Stimulated activated naive CD8-positive, alpha-beta T cell treated with anti-CD3 and anti-CD28 coated beads, Interleukin-15, Interleukin-2, amounts not matched to agents 100 U/mL and 50 U/mL, for 24 hours (primary cell): Measurements from ENCODE around the gene ARL6IP6.
A peak's percentile ranks its signal among the peaks of the same experiment; 100 is the strongest.

Source experiments
- ATAC-seq: fragments of 150-1000 bp; cut with Tn5 transposase; one replicate; pipeline ENCODE4 v1.10.0; 2021
- DNase-seq: peaks from one replicate; pipeline ENCODE4 v3.0.0; 2021

The ARL6IP6 gene

GRCh38 chr2:152718076-152718908 lies at the start of gene ARL6IP6:
ARL6IP6 (plus strand) TSS chr2:152718620; CDS start chr2:152718625, 5 bp downstream.
- ATAC-seq, result peak; percentile 71
- peak; percentile 92 for DNase-seq

DNA sequence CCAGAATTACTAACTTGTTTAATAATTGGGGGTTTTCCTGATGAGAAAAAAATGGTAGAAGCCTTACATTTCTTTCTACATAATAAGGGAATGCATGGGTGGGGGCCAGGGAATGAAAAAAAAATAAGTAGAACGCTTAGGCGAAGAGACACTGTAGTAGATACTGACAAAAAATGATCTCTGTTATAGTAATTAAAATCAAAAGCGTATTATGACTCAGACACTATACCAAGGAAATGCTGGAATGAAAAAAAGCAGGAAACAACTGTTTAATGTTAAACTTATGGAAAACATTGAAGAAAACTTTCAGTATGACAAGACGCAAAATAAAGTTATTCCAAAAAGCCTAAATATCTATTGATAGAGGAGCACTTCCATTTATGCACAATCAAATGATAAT lies 44.1 kb upstream of the ARL6IP6 start:
- DNase-seq, result no peak
- ATAC-seq, result no peak

DNA sequence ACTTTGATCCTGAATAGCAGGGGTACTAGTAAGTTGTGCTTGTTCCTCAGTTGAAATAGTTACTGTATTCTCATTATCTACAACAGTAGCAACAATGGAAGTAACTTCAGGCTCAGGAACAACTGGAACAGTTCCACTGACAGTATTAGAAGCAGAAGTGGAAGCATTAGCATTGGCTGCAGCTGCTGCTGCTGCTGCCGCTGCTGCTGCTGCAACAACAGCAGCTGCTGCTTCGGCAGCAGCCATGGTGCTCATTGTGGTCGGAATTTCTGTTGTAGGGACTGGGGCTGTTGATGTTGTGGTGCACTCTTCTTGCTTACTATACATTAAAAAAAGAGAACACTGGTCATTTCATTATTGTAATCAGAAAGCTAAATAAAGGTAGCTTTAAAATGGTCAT lies 42.0 kb upstream of the ARL6IP6 start:
- DNase-seq (no peak), ATAC-seq (no peak)

DNA sequence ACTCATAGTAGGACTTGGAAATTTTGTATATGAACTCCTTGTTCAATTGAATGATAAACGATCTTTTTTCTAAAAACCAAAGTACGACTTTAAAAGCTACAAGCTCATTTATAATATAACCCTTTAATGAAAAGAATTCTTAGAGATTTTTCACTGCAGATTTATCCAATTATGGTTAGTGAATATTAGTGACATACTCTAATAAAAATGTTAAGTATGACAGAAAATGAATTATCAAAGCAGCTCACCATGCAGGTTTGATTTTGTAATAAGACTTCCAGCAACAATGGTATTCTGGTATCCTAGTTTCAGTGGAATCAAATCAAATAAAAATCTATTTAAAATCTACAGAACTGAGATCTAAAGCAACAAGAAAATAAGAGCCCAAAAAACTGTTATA lies 39.6 kb upstream of the ARL6IP6 start:
- ATAC-seq, result no peak
- DNase-seq, result no peak

GRCh38 chr2:152682663-152683062 lies 35.8 kb upstream of the ARL6IP6 start:
- no peak for DNase-seq
- ATAC-seq, result no peak

GRCh38 chr2:152683400-152683799 lies 35.0 kb upstream of the ARL6IP6 start:
- ATAC-seq, result no peak

GRCh38 chr2:152686321-152686720 lies 32.1 kb upstream of the ARL6IP6 start:
- ATAC-seq, result no peak
- no peak for DNase-seq

More at GRCh38 chr2:152683400-152683799, 35.0 kb upstream of the ARL6IP6 start:
- no peak for DNase-seq

DNA sequence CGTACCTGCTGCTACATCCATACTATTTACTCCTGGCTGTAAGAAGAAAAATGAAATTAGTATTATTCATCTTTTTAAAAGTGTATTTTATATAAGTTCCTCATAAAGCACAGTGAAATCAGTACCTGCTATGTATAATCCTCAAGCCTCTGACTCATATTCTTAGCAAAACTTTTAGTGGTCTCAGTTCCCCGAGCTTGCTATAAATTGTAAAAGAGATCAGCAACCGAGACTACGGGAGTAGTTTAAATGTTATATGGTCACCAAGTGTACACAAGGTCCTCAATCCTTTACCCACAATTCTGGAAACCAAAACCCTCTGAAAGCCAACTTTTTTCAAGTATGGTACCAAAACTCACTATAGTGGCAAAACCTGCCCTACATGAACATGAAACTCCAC lies 25.4 kb upstream of the ARL6IP6 start:
- ATAC-seq (peak; percentile 61), DNase-seq (no peak)

- ATAC-seq, result peak; percentile 83
- peak; percentile 27 for DNase-seq
These were observed 24.2 kb upstream of the ARL6IP6 start for GRCh38 chr2:152694161-152694661.

- DNase-seq (no peak), ATAC-seq (no peak)
These were observed 22.7 kb upstream of the ARL6IP6 start for GRCh38 chr2:152695763-152696162.

GRCh38 chr2:152696476-152696875 lies 21.9 kb upstream of the ARL6IP6 start:
- DNase-seq (no peak), ATAC-seq (no peak)

DNA sequence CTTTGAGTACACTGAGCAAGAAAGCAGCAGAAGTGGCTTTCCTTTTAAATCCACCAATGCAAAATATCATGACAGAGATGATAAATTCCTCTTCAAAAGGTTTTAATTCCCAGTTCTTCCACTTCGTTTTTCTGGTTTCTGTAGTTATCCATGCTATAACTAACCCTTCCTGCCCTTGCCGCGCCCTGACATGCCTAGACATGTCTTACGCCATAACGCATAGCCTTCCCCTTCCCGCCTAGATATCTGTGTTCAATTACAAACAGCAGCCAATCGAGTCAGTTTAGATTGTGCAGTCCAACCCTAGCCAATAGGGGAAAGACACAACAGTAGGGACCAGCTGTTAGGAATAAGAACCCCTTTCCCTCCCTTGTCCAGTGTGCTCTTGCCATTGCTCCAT lies 17.2 kb upstream of the ARL6IP6 start:
- no peak for ATAC-seq
- DNase-seq, result no peak

DNA sequence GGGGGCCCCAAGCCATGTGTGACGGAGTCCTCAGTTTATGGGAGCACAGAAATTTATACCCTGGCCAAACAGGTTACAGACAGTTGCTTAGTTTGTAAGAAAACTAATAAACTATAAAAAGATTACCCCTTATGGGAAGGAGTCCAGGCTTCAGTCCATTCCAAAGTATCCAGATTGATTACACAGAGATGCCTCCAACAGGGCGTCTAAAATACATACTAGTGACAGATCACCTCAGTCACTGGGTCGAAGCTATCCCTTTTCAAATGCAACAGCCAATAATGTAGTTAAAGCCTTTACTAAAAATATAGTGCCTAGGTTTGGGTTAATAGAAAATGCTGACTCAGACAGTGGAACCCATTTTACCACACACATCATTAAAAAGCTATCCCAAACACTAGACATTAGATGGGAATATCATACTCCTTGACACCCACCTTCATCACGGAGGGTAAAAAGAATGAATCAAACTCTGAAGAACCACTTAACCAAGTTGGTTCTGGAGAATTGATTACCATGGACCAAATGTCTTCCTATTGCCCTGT lies 11.9 kb upstream of the ARL6IP6 start:
- DNase-seq (no peak), ATAC-seq (no peak)

DNA sequence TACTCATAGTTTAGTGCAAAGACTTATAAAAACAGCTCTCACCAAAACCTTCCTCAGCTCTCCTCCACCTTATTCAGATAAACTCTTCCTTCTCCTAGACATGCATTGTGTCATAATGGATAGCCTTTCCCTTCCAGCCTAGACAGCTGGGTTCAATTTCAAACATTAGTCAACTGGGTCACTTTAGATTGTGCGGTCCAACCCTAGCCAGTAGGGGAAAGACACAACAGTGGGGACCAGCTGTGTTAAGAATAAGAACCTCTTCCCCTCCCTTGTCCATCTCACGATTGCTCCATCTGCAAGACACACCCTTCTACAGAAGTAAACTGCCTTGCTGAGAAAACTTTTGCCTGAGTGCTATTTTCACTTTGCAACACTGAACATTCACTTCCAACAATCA lies 9.7 kb upstream of the ARL6IP6 start:
- ATAC-seq (no peak), DNase-seq (no peak)

GRCh38 chr2:152710713-152711112 lies 7.7 kb upstream of the ARL6IP6 start:
- no peak for DNase-seq
- ATAC-seq, result no peak

DNA sequence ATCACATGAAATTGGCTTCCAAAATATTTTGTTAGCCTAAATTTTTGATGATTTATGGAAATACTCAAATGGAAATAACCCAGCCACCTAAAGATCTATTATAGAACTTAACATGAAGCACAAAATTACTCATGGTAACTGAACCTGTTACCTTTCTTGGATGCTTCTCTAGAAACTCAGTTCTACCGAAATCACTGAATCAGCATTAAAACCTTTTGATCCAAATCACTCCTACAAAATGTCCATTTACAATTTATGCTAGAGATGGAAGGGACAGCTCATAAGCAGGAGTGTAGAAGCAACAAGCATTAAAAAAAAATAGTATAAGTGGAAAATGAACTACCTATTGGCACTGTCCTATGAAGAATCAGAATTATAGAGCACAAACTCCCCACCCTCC lies 3.3 kb upstream of the ARL6IP6 start:
- ATAC-seq (no peak), DNase-seq (no peak)

DNA sequence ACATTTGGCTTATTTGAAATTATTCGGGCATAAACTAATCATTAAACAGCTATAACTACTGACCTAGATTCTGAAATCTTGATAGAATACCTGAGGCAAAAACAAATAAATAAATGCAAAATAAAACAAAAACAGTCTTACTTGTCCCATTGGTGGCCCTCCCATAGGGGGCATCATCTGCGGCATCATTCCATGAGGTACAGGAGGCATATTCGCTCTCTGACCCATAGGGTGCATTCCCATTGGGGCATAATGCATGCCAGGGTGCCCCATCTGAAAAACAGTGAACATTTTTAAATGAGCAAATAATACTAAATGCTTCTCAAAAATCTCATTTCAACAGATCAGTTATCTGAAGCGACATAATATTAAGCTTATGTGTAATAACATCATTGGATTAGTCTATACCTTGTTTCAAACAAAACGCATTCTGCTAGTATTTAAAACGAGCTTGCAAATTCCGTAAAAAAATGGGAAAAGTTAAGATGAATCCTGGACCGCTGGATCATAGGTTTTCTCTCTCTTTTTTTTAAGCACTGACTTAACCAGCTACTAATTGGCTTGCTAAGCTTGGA lies 2.5 kb upstream of the ARL6IP6 start:
- DNase-seq (peak; percentile 37), ATAC-seq (no peak)

GRCh38 chr2:152716805-152717227 lies 1.6 kb upstream of the ARL6IP6 start:
- ATAC-seq, result no peak

DNA sequence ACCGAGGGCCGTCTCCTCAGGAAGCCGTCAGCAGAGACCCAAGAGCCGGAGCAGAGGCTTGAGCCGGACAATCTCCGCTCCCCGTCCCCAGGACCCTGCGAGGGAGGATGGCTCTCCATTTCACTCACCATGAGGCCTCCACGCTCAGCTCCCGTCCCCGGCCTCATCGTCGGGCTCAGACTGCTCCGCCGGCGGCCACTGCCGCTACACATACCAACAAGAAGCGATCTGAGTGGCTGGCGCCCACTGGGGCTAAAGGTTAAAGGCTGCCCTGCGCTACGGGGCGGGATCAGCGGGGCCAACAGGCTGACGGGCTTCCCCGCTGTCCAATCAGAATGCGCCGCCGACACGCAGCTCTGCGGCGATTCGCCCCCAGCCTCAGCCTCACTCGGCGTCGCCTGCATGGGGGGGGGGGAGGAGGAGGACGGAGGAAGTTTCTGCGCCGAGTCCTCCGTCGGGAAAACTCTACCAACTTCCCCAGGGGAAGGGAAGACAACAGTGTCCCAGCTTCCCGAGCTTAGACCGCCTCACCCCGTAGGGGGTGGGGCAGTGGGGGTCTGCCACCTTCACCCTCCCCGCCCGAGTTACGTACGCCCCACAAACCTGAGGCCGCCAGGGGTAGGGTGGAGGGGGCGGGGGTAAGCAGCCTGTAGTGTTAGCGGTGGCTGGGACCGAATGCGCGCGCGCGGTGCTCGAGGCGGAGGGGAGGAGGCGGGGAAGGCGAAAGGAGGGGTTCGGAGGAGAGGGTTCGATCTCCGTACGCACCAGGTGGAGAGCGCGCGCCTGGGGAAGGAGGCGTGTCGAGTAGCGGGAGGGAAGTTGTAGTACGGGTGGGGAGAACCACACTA lies 968 bp upstream of the ARL6IP6 start, which contains the start of gene PRPF40A:
PRPF40A (minus strand) TSS at position 234 of the 848 bp plus-strand sequence; CDS start at position 212, 22 bp downstream.
- ATAC-seq (peak; percentile 85), DNase-seq (peak; percentile 98)

More at GRCh38 chr2:152716805-152717227, 1.6 kb upstream of the ARL6IP6 start:
- peak; percentile 38 for DNase-seq

DNA sequence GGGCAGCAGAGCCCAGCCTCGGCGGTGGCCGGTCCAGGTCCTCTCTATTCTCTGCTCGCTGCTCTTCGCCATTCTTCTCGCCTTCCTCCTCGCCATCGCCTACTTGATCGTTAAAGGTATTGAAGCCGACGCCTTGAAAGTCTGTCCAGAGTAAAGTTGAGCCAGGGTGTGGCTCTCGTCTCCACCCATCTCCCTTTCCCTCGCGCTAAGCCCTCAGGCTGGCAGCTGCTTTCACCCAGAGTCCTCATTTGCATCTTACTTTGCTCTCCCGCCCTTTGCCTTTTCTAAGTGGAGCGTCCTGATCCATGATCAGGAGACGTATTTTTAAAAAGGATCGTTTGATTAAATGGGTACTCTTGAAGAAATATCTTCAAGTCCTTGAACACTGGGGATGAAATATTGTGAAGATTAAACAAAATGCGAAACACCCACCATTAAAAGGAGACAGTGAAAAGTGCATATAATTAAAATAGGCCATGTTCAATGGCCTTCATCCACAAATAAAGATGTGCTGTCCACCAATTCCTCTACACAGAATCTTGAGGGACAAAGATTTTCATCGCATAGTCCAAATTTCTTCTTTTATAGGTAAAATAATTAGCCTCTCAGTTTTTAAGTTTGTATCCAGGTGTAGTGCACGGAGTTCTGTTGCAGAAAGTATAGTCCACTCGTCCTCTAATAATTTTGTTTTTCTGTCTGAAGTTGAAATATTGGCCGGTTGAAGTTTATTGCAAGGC lies 657 bp downstream of the ARL6IP6 start:
- ATAC-seq, result no peak
- DNase-seq, result peak; percentile 49

GRCh38 chr2:152720794-152721193 lies 2.4 kb downstream of the ARL6IP6 start:
- no peak for ATAC-seq
- DNase-seq, result no peak
